Neural progenitor cell (in vitro differentiated cells): ENCODE data around the gene SMAD9.

Experiments used
- CTCF ChIP-seq: fragments of 200-600 bp; sonication (generic); IDR thresholded peaks from 2 replicates; pipeline ENCODE4 v1.5.1; 2017; ENCODE audit warnings: antibody characterized with exemption, mild to moderate bottlenecking
- EZH2 ChIP-seq: fragments of 200-600 bp; sonication (generic); IDR thresholded peaks from 2 replicates; pipeline ENCODE4 v1.6.1; 2017; ENCODE audit warnings: antibody characterized with exemption, mild to moderate bottlenecking, moderate library complexity

- no peak for TF ChIP-seq EZH2
- no peak for TF ChIP-seq CTCF
These were observed 5.6 kb upstream of the SMAD9 start for GRCh38 chr13:36925603-36926002.
